Measurements from ENCODE around the gene NRXN2. TPM values are rescaled to one million over a fixed set of nuclear protein-coding genes. Genes with fewer than 3 reads are reported as not detected.

Gene NRXN2
- total and polyA plus RNA-seq, 3 experiments from 2014 or later = 0.55 to 0.75 TPM; not detected in 1

DNA sequence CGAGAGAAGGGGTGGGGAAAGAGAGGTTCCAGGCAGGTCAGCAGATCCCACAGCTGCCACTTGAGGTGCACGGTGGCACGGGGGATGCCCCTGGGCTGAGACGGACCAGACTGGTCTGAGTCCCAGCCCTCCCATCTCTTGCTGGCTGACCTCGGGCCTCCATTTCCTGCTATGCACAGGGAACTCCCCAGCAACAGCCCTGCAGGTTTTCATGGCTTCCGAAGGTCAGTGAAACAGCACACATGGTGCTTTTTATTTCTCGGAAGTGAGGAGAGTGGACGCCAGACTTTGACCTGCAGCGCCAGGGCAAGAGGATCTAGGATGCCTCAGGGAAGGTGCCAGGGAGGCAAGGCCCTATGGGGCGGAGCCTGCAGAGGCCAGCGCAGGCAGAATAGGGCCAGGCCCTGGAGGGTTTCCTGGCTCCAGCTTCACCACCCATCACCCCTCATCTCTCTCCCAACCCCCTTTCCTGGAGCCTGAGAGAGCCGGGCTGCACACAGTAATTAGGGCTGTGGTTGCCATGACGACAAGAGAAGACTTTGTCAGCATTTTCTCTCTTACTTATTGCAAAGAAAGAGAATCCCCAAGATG, 102.5 kb downstream of the NRXN2 start:
- ChIA-PET CTCF (no interaction called here), POLR2A (no interaction called here)
- H3K27me3 ChIP-seq (ENCODE audit: insufficient read depth, low read length, poor library complexity, severe bottlenecking) = no peaks in the 10 kb centered on the region
- Mint-ChIP-seq H3K4me3 (no peak overlapping the region), H3K27me3 (no peaks in the 10 kb centered on the region), H3K9me3 (no peaks in the 10 kb centered on the region), H3K27ac (peak overlapping the region in 1 of 8 donors; percentile 77), H3K36me3 (no peaks in the 10 kb centered on the region), H3K4me1 (no peaks in the 10 kb centered on the region)
- H3K9me3 ChIP-seq (ENCODE audit: low read length) = no peaks in the 10 kb centered on the region
- DNase-seq = no peak
- H3K27ac ChIP-seq (ENCODE audit: low read depth, low read length) = no peak overlapping the region
- no peak overlapping the region for H3K4me3 ChIP-seq (ENCODE audit: low read length)
- no peaks in the 10 kb centered on the region for H3K36me3 ChIP-seq (ENCODE audit: insufficient read depth, low read length)
- H3K4me1 ChIP-seq (ENCODE audit: insufficient read depth, low read length) = no peaks in the 10 kb centered on the region

DNA sequence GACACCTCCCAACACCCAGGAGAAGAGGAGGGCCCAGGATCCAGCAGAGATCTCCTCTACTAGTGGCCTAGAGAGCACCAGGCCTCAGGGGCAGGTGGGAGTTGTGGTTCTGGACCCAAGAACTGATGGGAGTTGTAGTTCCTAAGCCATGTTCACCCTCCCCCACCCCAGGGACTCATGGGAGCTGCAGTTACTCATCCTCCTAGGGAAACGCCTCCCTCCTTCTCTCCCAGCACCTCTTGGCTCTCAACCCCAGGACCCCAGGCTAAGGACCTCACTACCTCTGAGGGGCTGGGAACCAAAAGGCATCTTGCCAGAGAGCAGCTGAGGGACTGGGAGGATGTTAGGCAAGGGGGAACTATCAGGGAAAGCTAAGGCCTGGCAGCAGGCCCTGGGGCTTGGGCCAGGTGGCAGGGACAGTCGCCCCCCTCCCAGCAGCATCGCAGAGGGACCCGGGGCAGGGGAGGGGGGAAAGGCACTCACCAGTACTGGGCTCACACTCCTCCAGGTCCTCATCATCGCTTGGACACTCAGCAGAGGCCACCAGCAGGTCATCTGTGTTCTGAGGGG, 103.1 kb downstream of the NRXN2 start:
- H3K9me3 Mint-ChIP-seq = no peaks in the 10 kb centered on the region
- H3K4me3 Mint-ChIP-seq = no peak overlapping the region
- POLR2A ChIA-PET = no interaction called here
- no peak for DNase-seq
- H3K4me3 ChIP-seq (ENCODE audit: low read length) = no peak overlapping the region
- H3K4me1 ChIP-seq (ENCODE audit: insufficient read depth, low read length) = no peaks in the 10 kb centered on the region
- no peak overlapping the region for H3K27ac Mint-ChIP-seq
- no peaks in the 10 kb centered on the region for H3K36me3 Mint-ChIP-seq
- CTCF ChIA-PET = no interaction called here
- no peak overlapping the region for H3K27ac ChIP-seq (ENCODE audit: low read depth, low read length)
- no peaks in the 10 kb centered on the region for H3K27me3 ChIP-seq (ENCODE audit: insufficient read depth, low read length, poor library complexity, severe bottlenecking)
- no peaks in the 10 kb centered on the region for H3K27me3 Mint-ChIP-seq
- no peaks in the 10 kb centered on the region for H3K9me3 ChIP-seq (ENCODE audit: low read length)
- no peaks in the 10 kb centered on the region for H3K36me3 ChIP-seq (ENCODE audit: insufficient read depth, low read length)
- no peaks in the 10 kb centered on the region for H3K4me1 Mint-ChIP-seq

DNA sequence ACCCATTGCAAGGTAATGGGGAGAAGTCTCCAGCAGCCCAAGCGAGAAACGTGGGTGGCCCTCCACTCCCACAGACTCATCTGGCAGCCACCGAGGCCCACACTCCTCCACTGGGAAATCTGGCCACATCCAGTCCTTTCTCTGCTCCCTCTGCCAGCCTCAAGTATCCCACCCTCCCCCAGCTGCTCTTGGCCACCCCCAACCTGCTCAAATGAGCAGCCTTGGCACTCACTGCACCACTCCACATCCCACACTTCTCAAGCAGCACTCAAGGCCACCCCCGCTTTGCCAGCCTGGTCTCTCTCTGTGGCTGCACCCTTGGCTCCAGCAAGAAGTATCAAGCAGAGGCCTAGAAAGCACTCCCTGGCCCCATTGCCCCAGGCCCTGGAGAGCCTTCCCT, 103.8 kb downstream of the NRXN2 start:
- Mint-ChIP-seq H3K9me3 (no peaks in the 10 kb centered on the region), H3K4me3 (no peak overlapping the region), H3K27ac (peak overlapping the region in 1 of 8 donors; percentile 54), H3K27me3 (no peaks in the 10 kb centered on the region), H3K36me3 (no peaks in the 10 kb centered on the region), H3K4me1 (no peaks in the 10 kb centered on the region)
- no peaks in the 10 kb centered on the region for H3K36me3 ChIP-seq (ENCODE audit: insufficient read depth, low read length)
- no peak for DNase-seq
- H3K4me1 ChIP-seq (ENCODE audit: insufficient read depth, low read length) = no peaks in the 10 kb centered on the region
- ChIA-PET CTCF (no interaction called here), POLR2A (no interaction called here)
- H3K9me3 ChIP-seq (ENCODE audit: low read length) = no peaks in the 10 kb centered on the region
- H3K27ac ChIP-seq (ENCODE audit: low read depth, low read length) = no peak overlapping the region
- no peak overlapping the region for H3K4me3 ChIP-seq (ENCODE audit: low read length)
- no peaks in the 10 kb centered on the region for H3K27me3 ChIP-seq (ENCODE audit: insufficient read depth, low read length, poor library complexity, severe bottlenecking)

DNA sequence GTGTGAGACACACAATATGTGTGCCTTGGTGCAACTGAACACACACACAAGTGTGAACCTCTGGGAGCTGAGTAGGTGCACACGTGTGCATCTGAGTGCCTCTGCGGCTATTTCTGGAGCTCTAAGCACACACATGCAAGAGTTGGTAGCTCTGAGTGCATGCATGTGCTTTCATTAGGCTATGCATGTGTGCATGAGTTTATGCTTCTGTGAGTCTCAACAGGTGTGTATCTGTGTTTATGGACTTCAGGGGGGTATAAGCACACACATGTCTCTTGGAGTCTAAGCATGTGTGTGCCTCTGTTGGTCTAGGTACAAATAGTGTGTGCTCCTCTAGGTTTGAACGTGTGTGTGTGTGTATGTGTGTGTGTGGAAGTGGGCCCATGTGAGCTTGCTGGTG, 106.2 kb downstream of the NRXN2 start:
- Mint-ChIP-seq H3K36me3 (no peaks in the 10 kb centered on the region), H3K4me3 (peak overlapping the region in 1 of 7 donors; percentile 70), H3K4me1 (peaks cover 0 to 7% (median 1%) of the 10 kb centered on the region in 3 donors), H3K9me3 (no peaks in the 10 kb centered on the region), H3K27me3 (no peaks in the 10 kb centered on the region), H3K27ac (no peak overlapping the region)
- no peak overlapping the region for H3K27ac ChIP-seq (ENCODE audit: low read depth, low read length)
- ChIA-PET CTCF (no interaction called here), POLR2A (no interaction called here)
- H3K36me3 ChIP-seq (ENCODE audit: insufficient read depth, low read length) = no peaks in the 10 kb centered on the region
- H3K9me3 ChIP-seq (ENCODE audit: low read length) = no peaks in the 10 kb centered on the region
- no peaks in the 10 kb centered on the region for H3K27me3 ChIP-seq (ENCODE audit: insufficient read depth, low read length, poor library complexity, severe bottlenecking)
- no peak overlapping the region for H3K4me3 ChIP-seq (ENCODE audit: low read length)
- no peaks in the 10 kb centered on the region for H3K4me1 ChIP-seq (ENCODE audit: insufficient read depth, low read length)
- no peak for DNase-seq

DNA sequence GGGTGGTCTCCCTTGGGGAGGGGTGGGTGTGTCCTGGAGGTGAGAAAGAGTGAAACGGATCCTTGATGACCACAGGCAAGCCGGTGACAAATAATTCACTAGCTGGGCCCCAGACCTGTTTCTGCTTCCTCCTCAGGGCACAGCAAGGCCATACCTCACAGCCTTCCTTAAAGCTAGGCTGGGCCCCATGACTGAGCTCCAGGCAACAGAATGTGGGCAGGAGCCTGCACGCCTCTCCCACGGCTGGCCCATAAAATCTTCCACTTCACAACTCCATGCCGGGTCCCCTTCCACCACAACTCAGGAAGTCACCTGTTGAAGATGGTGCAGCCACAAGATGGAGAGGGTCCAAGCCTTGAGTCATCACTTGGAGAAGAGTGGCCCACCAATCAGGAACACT, 108.1 kb downstream of the NRXN2 start:
- no peaks in the 10 kb centered on the region for H3K27me3 ChIP-seq (ENCODE audit: insufficient read depth, low read length, poor library complexity, severe bottlenecking)
- POLR2A ChIA-PET = no interaction called here
- Mint-ChIP-seq H3K27ac (no peak overlapping the region), H3K4me3 (no peak overlapping the region), H3K36me3 (no peaks in the 10 kb centered on the region), H3K4me1 (peaks cover 0 to 12% (median 4%) of the 10 kb centered on the region in 3 donors), H3K27me3 (no peaks in the 10 kb centered on the region), H3K9me3 (no peaks in the 10 kb centered on the region)
- H3K4me3 ChIP-seq (ENCODE audit: low read length) = no peak overlapping the region
- DNase-seq = no peak
- H3K36me3 ChIP-seq (ENCODE audit: insufficient read depth, low read length) = no peaks in the 10 kb centered on the region
- CTCF ChIA-PET = no interaction called here
- H3K4me1 ChIP-seq (ENCODE audit: insufficient read depth, low read length) = no peaks in the 10 kb centered on the region
- H3K27ac ChIP-seq (ENCODE audit: low read depth, low read length) = no peak overlapping the region
- H3K9me3 ChIP-seq (ENCODE audit: low read length) = no peaks in the 10 kb centered on the region

DNA sequence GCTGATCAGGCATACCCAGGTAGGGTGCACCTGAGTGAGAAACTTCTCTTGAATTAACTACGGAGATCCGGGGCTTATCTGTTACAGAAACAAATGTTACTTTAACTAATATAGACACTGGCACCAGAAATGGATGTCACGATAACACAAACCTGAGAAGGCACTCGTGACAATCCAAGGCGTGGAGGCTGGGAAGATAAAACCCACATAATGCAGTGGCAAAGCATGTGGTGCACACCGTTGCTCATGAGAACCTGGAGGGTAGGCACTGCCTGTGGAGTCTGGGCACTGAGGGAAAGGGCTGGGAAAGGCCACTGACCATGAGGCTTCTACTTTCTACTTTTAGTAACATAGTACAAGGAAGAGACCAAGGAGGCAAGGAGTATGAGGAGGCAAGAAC, 109.3 kb downstream of the NRXN2 start:
- H3K4me1 ChIP-seq (ENCODE audit: insufficient read depth, low read length) = no peaks in the 10 kb centered on the region
- Mint-ChIP-seq H3K9me3 (no peaks in the 10 kb centered on the region), H3K27me3 (no peaks in the 10 kb centered on the region), H3K27ac (no peak overlapping the region), H3K4me3 (no peak overlapping the region), H3K36me3 (no peaks in the 10 kb centered on the region), H3K4me1 (peaks cover 0 to 13% (median 4%) of the 10 kb centered on the region in 3 donors)
- CTCF ChIA-PET = no interaction called here
- H3K27me3 ChIP-seq (ENCODE audit: insufficient read depth, low read length, poor library complexity, severe bottlenecking) = no peaks in the 10 kb centered on the region
- no peak overlapping the region for H3K4me3 ChIP-seq (ENCODE audit: low read length)
- H3K27ac ChIP-seq (ENCODE audit: low read depth, low read length) = no peak overlapping the region
- H3K9me3 ChIP-seq (ENCODE audit: low read length) = no peaks in the 10 kb centered on the region
- POLR2A ChIA-PET = no interaction called here
- no peak for DNase-seq
- H3K36me3 ChIP-seq (ENCODE audit: insufficient read depth, low read length) = no peaks in the 10 kb centered on the region

DNA sequence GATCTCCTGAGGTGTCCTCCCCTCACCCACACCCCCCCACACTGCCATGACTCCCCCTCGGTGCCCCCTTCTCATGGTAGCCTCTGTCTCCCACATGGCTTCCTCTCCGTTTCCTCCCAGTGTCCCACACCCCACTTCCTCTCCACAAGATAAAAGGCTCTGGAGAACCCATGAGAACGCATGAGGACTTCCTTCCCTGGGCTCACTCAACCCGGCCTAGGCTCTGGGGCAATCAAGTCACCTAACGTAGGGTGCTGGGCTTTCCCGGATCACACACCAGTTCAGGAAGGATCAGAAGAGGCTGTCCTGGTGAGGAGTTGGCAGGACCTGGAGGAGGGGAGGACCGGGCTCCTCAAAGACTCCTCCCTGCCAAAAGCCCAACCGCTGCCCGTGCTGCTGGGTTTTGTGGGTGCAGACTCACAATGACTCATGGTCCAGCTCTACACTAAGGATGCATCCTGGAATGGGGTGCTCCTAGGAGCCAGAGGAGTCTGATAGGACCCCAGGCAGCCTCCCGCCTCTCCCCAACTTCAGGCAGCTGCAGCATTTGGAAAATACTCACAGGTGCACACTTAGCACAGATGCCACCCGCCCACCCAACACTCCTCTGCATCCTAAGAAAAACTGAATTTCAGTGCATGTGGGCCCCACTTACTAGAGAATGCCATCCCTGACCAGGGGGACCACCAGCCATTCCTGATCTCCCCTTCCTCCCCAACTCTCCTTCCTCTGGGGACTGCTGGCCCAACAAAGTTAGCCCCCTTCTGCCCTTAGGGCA, 110.9 kb downstream of the NRXN2 start:
- POLR2A ChIA-PET = no interaction called here
- H3K4me1 Mint-ChIP-seq = peaks cover 0 to 13% (median 4%) of the 10 kb centered on the region in 3 donors
- Histone ChIP-seq H3K27ac (ENCODE audit: low read depth, low read length) (no peak overlapping the region), H3K9me3 (ENCODE audit: low read length) (no peaks in the 10 kb centered on the region), H3K36me3 (ENCODE audit: insufficient read depth, low read length) (no peaks in the 10 kb centered on the region), H3K4me1 (ENCODE audit: insufficient read depth, low read length) (no peaks in the 10 kb centered on the region), H3K27me3 (ENCODE audit: insufficient read depth, low read length, poor library complexity, severe bottlenecking) (no peaks in the 10 kb centered on the region), H3K4me3 (ENCODE audit: low read length) (no peak overlapping the region)
- H3K9me3 Mint-ChIP-seq = no peaks in the 10 kb centered on the region
- no peaks in the 10 kb centered on the region for H3K27me3 Mint-ChIP-seq
- peak overlapping the region in 1 of 7 donors; percentile 59 for H3K4me3 Mint-ChIP-seq
- no peak for DNase-seq
- CTCF ChIA-PET = no interaction called here
- H3K36me3 Mint-ChIP-seq = no peaks in the 10 kb centered on the region
- H3K27ac Mint-ChIP-seq = peak overlapping the region in 3 of 8 donors; percentile 6 to 57 (median 12)

DNA sequence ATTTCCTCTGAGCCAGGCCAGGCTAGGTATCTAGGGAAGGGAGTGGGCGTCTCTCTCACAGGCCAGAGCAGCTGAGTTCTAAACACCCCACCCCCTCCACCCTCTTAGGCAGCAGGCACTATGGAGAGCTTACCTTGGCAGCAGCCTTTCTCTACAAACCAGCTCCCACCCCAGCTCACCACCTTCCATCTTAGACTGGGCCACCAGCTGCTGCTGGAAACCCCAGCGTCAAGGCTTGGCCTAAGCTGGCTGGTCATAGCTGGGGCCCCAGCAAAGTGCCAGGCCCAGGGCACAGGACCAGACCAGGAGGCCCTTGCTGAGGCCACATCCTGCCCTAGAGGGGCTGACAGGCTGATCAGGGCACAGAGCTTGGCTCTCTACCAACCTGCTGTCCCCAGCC, 111.8 kb downstream of the NRXN2 start:
- Mint-ChIP-seq H3K36me3 (no peaks in the 10 kb centered on the region), H3K9me3 (no peaks in the 10 kb centered on the region), H3K4me3 (no peak overlapping the region), H3K27me3 (no peaks in the 10 kb centered on the region), H3K4me1 (peaks cover 0 to 13% (median 4%) of the 10 kb centered on the region in 3 donors), H3K27ac (peak overlapping the region in 1 of 8 donors; percentile 80)
- ChIA-PET POLR2A (no interaction called here), CTCF (interaction anchor here (0.9 kb wide), 1 partner anchor 40 kb away, joined by 4 read pairs; no protein-coding TSS in a partner anchor)
- Histone ChIP-seq H3K36me3 (ENCODE audit: insufficient read depth, low read length) (no peaks in the 10 kb centered on the region), H3K27me3 (ENCODE audit: insufficient read depth, low read length, poor library complexity, severe bottlenecking) (no peaks in the 10 kb centered on the region), H3K27ac (ENCODE audit: low read depth, low read length) (no peak overlapping the region), H3K4me3 (ENCODE audit: low read length) (no peak overlapping the region), H3K9me3 (ENCODE audit: low read length) (no peaks in the 10 kb centered on the region), H3K4me1 (ENCODE audit: insufficient read depth, low read length) (no peaks in the 10 kb centered on the region)
- no peak for DNase-seq
